ENCODE data around the gene C1R. TPM values are rescaled to one million over a fixed set of nuclear protein-coding genes. Genes with fewer than 3 reads are reported as not detected.
"Not testable (repeated sequence)": the region's sequence is repeated elsewhere in the genome, so short reads cannot be mapped to it uniquely, and the experiment has no call there.

The C1R gene
- total RNA-seq, 1 donor from 2014 or later, result 2.5 TPM

DNA sequence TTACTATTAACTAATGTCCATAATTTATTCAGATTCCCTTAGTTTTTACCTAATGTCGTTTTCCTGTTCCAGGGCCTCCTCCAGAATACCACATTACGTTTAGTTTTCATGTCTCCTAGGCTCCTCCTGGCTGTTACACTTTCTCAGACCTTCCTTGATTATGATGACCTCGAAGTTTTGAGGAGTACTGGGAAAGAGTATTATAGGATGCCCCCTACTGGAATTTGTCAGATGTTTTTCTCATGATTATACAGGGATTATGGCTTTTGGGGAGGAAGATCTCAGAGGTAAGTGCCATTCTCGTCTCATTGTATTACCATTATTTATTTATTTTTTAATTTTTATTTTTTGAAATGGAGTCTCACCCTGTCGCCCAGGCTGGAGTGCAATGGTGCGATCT lies 49.4 kb downstream of the C1R start:
- peak; percentile 19 for DNase-seq (ENCODE audit: low read depth)
- H3K4me3 ChIP-seq (ENCODE audit: low read depth, low read length), result no peak overlapping the region
- TF ChIP-seq, protein P1, sequence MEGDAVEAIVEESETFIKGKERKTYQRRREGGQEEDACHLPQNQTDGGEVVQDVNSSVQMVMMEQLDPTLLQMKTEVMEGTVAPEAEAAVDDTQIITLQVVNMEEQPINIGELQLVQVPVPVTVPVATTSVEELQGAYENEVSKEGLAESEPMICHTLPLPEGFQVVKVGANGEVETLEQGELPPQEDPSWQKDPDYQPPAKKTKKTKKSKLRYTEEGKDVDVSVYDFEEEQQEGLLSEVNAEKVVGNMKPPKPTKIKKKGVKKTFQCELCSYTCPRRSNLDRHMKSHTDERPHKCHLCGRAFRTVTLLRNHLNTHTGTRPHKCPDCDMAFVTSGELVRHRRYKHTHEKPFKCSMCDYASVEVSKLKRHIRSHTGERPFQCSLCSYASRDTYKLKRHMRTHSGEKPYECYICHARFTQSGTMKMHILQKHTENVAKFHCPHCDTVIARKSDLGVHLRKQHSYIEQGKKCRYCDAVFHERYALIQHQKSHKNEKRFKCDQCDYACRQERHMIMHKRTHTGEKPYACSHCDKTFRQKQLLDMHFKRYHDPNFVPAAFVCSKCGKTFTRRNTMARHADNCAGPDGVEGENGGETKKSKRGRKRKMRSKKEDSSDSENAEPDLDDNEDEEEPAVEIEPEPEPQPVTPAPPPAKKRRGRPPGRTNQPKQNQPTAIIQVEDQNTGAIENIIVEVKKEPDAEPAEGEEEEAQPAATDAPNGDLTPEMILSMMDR (conservative IDR thresholded peaks at IDR 0.05; ENCODE audit: low read depth, low read length), result peak; percentile 61

DNA sequence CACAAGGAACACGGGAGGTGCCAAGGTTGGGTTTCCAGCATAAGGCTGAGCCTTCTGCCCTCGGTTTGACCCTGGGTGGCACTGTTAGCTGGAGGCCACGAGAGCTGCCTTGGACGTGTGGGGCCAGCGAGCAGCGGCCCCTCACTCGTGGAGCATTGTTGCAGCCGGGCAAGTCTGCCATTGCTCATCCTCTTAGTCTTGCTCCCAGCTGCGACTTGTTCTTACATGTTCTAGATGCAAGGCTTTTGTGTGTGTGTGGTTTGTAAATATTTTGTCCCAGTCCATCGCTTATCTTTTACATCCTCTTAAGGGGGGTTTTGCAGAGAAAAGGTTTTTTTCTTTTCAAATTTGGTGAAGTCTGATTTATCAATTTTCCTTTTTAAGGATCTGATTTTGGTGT lies 52.8 kb downstream of the C1R start:
- DNase-seq (ENCODE audit: low read depth), result no peak
- TF ChIP-seq, protein P1 (conservative IDR thresholded peaks at IDR 0.05; ENCODE audit: low read depth, low read length), result no peak
- H3K4me3 ChIP-seq (ENCODE audit: low read depth, low read length), result no peak overlapping the region

DNA sequence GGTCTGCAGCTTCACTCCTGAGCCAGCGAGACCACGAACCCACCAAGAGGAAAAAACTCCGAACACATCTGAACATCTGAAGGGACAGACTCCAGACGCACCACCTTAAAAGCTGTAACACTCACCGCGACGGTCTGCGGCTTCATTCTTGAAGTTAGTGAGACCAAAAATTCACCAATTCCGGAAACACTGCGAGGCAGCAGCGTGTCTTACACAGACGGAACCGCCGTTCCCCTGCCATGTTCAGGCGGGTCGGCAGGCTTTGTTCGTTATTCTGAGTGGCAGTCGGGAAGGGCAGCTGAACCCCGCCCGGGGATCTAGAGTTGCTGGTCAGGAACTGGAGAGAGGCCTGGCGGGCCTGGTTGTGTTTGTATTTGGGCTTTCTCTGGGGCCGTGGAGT lies 53.7 kb downstream of the C1R start:
- DNase-seq (ENCODE audit: low read depth), result no peak
- TF ChIP-seq, protein P1 (conservative IDR thresholded peaks at IDR 0.05; ENCODE audit: low read depth, low read length), result no peak
- H3K4me3 ChIP-seq (ENCODE audit: low read depth, low read length), result no peak overlapping the region

DNA sequence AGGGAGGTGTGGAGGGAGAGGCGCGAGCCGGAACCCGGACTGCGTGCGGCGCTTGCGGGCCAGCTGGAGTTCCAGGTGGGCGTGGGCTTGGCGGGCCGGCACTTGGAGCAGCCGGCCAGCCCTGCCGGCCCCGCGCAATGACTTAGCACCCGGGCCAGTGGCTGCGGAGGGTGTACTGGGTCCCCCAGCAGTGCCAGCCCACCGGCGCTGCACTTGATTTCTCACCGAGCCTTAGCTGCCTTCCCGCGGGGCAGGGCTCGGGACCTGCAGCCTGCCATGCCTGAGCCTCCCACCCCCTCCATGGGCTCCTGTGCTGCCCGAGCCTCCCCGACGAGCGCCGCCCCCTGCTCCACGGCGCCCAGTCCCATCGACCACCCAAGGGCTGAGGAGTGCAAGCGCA lies 54.8 kb downstream of the C1R start:
- DNase-seq (ENCODE audit: low read depth); H3K4me3 ChIP-seq (ENCODE audit: low read depth, low read length): not testable (repeated sequence)

DNA sequence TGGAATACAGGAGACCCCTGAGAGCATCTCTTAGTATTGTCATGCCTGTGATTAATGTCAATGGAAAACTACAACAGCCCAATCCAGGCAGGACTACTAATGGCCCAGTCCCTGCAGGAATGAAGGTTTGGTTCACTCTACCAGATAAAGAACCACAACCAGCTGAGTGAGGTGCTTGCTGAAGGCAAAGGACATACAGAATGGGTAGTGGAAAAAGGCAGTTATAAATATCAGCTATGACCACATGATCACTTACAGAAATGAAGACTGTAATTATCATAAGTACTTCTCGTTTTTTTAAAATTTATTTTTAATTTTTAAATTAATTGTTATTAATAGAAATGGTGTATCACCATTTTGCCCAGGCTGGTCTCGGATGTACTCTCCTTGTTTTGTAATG lies 56.8 kb downstream of the C1R start:
- no peak for DNase-seq (ENCODE audit: low read depth)
- no peak overlapping the region for H3K4me3 ChIP-seq (ENCODE audit: low read depth, low read length)
- TF ChIP-seq, protein P1 (conservative IDR thresholded peaks at IDR 0.05; ENCODE audit: low read depth, low read length), result no peak

DNA sequence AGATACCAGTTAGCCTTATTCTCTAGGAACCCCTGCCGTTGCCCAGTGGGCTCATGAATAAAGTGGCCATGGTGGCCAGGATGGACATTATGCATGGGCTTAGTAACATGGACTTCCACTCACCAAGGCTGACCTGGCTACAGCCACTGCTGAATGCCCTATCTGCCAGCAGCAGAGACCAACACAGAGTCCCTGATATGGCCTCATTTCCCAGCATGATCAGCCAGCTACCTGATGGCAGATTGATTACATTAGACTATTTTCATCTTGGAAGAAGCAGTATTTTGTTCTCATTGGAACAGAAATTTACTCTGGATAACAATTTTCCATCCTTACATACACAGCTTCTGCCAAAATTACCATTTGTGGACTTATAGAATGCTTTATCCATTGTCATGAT lies 57.8 kb downstream of the C1R start:
- TF ChIP-seq, protein P1 (conservative IDR thresholded peaks at IDR 0.05; ENCODE audit: low read depth, low read length), result no peak

DNA sequence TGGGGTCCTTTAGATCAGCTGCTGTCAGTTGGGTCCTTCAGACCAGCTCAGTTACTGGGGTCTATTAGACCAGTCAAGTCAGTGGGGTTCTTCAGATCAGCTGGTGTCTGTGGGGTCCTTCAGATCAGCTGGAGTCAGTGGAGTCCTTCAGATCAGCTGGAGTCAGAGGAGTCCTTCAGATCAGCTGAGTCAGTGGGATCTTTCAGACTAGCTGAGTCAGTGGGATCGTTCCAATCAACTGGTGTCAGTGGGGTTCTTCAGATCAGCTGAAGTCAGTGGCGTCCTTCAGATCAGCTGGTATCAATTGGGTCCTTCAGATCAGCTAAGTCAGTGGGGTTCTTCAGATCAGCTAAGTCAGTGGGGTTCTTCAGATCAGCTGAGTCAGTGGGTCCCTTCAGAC lies 59.3 kb downstream of the C1R start:
- TF ChIP-seq, protein P1 (conservative IDR thresholded peaks at IDR 0.05; ENCODE audit: low read depth, low read length), result no peak
- DNase-seq (ENCODE audit: low read depth), result no peak
- H3K4me3 ChIP-seq (ENCODE audit: low read depth, low read length), result no peak overlapping the region

More for the DNA sequence above, 57.8 kb downstream of the C1R start:
- H3K4me3 ChIP-seq (ENCODE audit: low read depth, low read length), result no peak overlapping the region
- DNase-seq (ENCODE audit: low read depth), result no peak

DNA sequence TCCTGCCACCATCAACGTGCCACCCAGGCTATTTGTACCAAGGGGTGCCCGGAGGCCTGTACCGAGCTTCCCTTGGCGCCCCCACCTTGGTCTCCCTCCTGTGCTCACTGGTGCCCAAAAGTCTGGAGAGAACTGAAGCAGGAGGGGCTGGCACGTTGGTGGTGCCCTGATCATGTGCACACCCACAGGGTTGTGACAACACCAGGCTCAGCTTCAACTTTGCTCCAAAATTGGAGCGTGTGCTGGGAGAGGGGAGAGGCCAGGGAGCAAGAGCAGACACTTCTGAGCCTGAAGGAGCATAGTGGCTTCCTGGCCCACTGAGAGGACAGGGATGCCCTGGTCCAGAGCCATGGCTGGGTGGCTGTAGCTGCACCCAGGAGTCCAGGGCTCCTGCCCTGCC lies 60.9 kb downstream of the C1R start:
- TF ChIP-seq, protein P1 (conservative IDR thresholded peaks at IDR 0.05; ENCODE audit: low read depth, low read length), result no peak
- DNase-seq (ENCODE audit: low read depth), result no peak
- H3K4me3 ChIP-seq (ENCODE audit: low read depth, low read length), result no peak overlapping the region
